ENCODE results near the gene SPOCK2.

The SPOCK2 gene

DNA sequence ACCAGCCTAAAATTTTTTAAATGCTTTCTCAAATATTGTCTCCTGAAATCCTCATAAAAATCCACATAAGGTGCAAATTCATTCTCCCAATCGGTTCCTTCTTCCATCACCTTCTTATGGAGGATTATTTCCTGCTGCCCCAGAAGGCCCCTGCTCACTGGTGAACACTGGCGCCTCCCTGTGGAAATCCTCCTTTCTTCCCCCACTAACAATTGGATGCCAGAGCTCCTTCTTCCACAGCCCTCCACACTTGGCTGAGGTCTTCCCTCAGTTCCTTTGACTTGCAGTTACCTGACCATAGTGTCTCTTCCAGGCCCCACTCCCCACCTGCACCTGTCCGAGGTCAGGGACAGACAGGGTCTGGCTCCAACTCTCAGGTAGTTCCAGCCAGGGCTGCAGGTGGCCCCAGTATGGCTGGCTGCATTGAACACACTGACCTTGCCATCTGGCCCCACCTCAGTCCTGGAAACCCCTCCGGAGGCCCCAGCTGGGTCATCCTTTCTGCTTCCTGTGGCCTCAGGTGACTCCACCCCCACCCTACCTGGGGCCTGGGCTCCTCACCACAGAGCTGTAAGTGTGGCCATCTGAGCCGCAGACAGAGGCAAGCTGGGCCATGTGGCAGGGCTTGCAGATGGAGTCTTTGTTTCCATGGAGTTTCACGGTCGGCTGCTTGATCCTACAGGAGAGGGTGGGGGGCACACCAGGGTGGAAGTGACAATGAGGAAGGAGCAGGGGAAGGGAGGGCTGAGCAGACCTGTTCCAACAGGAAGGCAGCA is 18.4 kb downstream of the SPOCK2 start:
- FAIRE-seq = no peak

DNA sequence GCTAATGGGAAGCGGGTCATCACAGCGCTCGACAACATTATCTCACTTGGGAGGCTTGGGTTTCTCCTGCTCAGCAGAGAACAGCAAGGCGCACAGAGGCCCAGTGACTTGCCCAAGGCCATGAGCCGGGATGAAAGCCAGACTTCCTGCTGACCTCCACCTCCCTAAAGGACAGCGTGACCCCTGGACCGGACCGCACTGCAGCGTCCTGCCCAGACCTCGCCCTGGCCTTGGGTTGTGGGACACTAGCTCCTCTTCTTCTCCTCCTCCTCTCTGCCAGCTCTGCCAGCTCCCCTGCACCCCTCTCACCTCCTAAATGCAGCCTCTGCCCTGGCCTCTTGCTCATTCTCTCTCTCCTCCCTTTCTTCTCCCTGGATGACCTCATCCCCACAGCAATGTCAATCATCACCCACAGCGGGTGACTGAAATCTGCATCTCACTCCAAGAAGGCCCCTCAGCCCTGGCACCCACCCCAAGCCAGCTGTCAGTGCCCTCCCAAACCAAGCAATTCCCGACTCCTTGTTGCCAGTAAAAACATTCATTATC is 19.4 kb downstream of the SPOCK2 start:
- no peak for FAIRE-seq

DNA sequence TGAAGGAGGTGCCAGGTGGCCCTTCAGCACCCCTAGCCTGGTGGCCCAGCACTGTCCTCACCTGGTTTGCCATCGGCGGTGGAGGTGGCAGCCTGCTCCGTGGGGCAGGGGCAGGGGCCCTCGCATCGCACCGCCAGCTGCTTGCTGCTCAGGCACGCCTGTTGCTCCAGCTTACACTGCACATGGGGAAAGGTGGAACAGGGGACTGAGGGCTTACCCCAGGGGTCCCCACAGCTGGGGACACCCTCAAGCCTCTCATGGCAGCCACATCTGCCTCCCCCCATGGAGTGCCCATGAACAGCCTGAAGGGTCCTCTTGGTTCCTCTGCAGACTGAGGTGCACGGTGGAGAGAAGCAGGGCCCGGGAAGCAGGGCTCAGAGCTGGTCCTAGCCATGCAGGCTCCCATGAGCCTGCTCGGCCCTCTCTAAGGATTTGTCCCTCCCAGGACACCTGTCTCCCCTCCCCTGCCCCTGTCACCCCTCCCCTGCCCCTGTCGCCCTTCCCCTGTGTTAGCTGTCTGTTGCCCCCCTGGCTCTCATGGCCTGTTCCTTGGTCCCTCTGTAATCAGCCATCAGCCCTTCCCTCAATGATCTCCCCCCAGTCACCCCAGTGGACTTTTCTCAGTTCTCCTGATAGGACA is 20.1 kb downstream of the SPOCK2 start:
- no peak for FAIRE-seq

DNA sequence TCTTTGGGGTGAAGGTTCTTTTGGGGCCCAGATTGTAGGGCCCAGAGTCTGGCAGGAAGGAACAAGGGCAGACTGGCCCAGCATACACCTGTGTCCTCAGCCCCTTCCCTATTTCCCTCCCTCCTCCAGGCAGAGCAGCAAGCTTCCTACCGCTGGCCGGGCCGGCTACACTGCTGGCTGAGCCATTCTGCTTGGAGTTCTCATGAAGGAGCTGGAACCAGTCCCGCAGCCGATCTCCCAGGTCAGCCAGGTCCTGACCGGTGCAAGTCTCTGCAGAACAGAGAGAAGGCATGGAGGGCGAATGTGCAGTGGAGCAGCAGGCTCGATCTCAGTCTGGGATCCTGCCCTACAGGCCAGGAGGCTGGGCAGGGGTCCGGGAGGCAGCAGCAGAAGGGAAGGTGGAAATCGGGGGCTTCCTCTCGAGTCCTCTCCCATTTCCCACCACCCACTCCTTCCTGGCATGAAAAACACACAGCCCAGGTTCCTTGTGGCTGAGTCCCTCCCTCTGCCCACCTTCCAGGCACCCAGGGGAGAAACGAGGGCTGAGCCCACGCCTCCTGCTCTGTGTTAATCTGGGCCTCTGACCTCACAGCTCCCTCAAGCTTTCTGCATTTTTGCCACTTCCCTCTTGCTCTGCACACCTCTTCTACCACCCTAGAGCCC is 20.8 kb downstream of the SPOCK2 start:
- FAIRE-seq = no peak

DNA sequence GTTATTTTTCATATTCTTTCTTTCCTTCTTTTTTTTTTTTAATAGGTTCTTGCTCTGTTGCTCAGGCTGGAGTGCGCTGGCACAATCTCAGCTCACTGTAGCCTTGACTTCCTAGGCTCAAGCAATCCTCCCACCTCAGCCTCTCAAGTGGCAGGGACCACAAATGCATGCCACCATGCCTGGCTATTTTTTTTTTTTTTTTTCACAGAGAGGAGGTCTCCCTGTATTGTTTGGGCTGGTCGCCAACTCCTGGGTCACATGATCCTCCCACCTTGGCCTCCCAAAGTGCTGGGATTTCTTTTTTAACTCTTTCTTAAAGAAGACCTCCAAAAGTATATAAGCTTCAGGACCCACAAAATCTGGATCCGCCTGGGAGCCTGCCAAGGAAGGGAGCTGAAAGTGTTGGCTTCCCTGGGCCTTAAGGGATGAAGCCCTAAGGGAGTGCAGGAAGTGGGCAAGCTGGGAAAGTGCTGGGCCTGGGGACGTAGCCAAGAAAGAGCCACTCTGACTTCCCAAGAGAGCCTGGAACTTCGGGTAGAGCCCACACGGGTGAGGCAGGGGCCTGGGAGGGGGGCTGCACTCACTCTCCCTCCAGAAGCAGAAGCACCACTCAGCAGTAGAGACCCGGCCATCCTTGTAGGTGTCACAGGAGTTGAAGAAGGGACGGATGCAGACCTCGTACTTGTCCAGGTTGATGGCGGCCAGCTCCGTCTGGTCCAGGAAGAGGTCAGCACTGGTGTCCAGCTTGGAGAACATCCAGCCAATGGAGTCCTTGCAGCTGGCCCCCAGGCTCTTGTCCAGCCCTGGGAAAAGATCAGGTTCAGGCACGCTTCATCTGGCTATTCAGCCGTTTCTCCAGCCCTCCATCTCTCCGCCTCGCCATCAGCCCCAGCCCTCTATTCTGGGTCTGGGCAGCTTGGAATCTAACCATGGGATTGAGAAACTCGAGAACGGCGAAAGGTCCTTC is 21.8 kb downstream of the SPOCK2 start:
- no peak for FAIRE-seq

DNA sequence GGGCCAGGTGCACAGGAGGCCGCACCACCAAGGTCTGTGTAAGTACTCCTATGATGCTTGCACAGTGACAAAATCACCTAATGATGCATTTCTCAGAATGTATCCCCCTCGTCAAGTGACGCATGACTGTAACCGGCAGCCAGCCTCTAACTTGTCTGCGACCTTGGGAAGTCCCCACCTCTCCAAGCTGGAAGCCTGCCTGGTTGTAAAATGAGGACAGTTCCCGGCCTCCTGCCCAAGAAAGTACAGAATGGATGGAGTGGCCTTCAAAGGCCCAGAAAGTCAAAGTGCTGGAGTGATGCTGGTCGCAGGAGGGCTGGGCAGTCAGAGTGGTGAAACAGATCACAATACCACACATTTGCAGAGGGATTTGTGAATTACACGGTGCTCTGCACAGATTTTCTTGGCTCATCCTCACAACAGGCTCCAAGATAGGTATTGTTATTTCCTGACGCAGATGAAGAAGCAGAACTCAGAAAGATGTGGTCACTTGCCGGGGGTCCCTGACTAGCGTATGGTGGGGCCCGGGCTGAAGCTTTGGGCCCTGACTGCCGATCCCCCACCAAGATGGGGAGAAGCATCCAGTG is 22.8 kb downstream of the SPOCK2 start:
- no peak for FAIRE-seq

DNA sequence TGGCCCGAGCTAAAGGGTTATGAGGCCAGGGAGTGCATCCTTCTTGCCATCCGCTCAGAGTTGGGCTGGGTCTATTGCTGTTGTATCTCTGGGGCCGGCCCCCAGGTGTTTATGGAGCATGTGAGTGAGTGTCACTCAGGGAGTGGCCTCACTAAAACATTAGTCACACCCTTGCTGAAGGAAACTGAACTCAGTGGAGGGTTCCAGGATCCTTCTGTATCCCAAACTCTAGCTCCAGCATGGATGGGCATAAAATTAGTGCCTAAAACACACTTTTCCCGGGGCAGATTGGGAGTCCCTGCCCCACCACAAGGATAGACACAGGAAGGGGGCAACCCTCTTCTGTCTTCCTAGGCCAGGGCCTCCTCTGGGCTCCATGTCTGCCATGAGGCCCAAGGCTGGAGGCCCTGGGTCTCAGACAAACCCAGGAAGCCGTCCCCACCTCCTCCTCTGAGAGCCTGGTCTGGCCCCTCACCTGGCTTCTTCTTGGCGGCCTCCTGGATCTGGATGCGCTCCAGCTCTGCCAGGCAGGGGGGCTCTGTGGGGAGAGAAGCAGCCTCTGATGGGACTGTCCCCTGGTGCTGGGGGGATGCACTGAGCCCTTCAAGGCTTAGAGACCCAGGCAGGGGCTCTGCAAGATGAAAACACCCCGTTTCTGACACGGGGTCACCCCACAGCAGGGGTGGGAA is 24.5 kb downstream of the SPOCK2 start:
- FAIRE-seq = no peak

DNA sequence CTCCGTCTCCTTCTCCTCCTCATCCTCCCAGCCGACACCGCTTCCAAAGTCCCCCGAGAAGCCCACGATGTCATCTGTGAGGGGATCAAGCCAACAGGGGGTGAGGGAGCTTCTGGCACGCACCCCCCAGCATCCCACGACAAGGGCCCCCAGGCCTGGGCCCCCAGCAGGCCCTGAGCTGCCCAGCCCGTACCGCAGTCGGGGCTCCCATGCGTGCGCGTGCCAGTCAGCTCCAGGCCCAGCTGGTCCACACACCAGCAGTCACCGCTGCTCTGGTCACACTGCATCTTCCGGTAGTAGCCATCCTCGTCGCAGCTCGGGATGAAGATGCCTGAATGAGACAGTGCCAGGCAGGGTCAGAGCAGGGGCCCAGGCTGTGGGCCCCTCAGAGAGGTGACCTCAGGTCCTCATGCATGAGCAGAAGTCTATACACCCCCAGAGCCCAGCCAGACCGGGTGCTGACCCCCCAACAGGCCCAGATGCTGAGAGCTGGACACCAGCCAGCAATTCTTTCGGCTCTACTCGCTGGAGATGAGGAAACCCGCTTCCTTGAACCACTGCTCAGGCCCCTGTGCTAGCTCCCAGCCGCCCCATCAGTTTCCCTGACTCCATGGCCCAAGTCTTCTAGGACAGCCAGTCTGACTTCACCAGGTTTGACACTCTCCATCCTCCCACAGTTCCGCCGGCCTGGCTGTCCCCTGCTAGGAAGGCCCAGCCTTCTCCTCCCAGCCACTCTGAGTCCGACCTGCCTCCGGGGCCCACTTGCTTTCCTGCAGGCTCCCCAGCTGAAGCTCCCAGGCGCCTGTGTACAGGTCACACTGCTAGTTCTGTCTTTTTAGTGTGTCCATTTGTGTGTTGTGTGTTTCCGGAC is 25.3 kb downstream of the SPOCK2 start:
- FAIRE-seq = no peak

DNA sequence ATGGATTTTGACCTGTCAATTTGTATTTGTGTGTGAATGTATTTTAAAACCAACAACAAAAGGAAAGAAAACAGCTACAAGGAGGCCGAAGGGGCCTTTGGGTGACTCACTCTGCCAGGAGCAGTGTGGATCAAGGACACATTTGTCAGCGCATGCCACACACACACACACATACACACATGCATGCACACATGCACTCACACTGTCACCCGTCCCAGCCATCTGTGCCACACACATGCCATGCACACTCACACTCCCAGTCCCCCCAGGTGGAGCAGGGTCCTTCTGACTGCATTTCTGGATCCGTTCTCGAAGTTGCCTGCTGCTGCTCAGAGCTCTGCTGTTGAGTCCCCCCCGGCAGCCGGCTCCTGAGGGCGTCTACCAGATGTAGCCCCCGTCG is 26.0 kb downstream of the SPOCK2 start:
- no peak for FAIRE-seq

DNA sequence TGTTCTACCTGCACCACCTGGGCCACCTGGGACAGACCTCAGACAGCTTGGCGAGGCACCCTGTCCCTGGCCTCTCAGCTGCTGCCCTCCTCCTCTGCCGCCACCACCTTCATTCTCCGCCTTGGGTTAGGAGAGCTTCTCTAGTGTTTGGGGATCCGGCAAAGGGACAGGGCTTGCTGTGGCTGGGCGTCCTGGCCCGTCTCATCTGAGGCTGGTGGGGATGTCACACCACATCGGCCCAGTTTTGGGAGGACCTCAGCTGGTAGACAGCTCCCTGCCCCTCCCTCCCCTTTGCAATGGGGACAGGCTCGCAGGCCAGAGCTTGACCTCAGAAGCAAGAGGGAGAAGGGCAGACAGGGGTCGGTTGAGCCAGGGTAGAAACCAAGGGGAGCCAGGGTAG is 26.4 kb downstream of the SPOCK2 start:
- FAIRE-seq = no peak

DNA sequence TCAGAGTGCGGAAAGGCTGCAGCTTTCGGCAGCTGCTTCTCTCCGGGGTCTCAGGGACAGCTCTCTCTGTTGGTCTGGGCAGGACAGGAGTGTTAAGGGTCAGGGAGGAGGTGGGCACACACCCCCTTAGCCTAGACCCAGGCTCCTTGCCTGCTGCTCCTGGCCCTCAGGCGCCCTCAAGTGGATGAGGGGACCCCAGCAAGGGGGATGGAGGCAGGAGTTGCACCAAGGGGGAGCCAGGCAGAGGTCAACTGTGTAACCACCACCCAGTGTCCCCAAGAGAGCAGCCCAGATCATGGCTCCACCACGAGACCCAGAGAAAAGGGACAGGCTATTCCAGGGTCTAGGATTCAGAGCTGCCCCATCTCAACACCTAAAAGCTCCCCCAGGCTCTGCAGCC is 26.9 kb downstream of the SPOCK2 start:
- no peak for FAIRE-seq

DNA sequence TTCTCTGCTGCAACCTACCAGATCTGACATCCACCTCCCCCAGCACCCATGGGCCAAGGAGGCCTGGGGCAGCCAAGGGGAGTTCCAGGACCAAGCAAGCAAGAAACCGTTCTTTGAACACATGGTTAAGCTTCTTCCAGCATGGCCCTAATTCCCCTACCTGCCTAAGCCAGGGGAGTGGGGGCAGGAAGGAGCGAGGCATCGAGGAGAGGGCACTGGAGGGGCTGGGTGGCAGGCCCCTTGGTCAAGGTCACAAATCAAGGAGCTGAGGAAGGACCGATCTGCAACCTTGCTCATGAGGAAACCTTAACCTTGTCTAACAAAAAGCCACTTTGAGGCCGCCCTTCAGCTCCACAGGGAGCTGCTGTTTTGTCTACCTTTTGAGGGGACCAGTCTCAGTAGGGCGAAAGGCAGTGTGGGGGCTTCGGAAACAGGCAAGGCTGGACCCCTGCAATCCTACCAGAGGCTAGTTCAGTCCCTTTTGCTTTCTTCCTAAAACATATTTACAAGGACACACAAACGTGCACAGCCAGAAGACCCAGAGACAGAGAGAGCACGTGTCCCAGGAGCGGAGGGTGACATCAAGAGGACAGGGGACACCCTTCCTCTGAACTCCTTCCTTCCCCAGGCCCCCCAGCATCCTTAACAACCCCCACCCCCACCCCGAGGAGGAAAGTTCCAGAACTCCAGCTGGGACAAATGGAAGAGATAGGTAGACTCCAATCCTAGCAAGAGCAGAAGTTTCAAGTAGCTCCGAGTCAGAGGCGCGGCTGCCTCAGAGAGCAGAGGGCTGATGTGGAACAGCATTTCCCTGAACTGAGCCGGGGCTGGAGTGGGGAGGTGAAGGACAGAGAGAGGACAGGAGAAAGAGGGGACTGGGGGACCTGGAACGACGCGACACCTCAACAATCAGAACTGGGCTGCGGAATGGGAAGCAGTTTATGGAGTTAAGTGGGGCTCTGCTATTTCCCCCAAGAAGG is 28.2 kb downstream of the SPOCK2 start:
- no peak for FAIRE-seq

DNA sequence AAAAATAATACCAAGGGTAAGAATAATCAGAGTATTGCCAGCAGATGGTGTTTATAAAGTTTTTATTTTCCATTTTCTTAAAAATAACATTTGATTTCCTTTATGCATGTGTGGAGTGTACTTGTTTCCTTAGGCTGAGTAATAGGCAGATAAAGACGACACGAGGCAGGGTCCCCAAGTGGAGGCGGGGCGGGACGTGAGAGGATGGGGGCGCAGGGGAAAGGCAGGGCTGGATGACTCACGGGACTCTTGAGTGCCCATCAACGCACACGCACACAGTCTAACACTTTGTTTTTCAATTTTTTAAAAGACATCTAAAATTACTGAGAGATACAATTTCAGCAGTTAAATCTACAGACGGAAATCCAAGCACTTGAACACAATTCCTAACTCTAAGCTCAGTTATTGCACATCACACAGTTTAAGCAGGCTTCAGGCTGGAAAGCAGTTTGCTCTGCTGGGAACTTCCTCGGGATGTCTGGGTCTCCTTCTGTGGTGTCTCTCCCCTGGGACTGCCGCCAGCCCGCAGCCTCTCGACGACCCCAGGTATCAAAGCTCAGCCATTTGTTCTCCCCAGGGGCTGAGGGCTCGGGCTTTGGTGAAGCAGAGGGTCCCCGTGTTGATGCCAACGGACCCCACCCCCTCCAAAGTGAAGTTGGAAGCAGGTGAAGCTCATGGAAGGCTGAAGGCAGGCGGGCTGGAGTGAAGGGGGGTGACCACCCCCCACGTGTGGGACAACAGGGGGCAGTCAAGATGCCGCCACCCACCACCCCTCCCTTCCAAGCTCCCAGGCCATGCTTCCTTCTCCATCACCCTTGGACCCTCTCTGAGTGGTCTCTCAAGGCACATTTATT is 29.1 kb downstream of the SPOCK2 start:
- FAIRE-seq = no peak

DNA sequence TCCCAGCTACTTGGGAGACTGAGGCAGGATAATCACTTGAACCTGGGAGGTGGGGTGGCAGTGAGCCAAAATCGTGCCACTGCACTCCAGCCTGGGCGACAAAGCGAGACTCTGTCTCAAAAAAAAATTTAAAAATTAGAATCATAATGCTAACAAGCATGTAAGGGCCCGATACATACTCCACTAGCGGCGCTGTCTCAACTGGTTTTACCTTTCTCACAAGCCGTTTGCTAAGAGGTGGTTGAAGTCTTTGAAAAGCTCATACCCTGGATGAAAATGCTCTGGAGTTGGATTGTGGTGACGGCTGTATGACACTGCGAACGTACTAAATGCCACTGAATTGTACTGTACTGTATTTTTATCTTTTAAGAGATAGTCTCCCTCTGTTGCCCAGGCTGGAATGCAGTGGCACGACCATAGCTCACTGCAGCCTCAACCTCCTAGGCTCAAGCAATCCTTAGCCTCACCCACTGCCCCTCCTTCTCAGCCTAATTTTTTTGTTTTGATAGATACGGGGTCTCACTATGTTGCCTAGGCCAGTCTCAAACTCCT is 29.9 kb downstream of the SPOCK2 start:
- FAIRE-seq = no peak

DNA sequence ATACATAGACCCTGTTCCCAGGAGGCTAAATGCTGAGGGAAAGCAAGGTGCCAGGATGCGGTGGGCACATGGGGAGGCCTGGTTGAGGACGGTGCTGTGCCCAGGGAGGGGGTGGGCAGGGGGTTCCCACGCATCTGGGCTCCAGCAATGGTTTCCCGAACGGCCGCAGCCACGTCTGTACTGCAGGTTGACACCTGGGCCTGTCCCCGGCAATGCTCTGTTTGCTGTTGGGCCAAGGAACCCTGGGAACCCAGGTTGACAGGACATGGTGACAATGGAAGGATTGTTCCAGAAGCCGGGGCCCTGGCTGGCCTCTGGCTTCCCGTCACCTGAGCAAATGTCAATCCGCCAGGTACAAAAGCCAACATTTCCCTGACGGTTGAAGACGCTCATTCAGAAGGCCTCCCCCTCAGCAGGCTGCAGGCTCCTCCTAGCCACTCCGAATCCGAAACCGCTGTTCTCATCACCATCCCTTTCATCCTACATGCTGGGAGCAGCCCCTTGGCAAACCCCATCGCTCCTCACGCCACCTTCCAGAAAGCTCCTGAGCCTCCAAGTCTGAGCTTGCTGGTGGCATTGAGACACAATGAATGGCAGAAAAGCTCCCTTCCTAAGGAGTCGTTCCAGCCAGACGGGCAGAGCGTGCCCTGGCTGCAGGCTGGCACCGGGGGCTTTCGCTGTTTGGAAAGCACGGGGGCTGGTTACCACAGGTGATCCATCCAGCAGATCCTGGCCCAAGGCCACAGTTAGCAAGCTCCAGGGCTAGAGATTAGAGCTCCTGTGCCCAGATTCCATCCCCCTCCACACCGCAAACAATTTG is 31.2 kb downstream of the SPOCK2 start:
- no peak for FAIRE-seq

DNA sequence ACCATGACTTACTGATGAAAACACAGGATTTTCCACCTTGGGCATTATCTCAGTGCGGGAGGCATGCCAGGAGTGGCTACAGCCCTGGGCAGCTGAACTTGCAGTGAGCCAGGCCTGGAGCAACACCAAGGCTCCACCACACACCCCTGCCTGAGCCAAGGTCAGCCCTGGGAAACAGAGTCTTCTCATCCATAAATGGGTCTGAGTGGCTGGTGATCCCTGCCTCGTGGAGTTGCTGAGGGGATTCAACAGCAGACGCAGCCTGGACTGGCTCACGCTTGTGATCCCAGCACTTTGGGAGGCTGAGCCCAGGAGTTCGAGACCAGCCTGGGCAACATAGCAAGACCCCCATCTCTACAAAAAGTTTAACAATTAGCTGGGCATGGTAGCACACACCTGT is 32.2 kb downstream of the SPOCK2 start:
- no peak for FAIRE-seq

DNA sequence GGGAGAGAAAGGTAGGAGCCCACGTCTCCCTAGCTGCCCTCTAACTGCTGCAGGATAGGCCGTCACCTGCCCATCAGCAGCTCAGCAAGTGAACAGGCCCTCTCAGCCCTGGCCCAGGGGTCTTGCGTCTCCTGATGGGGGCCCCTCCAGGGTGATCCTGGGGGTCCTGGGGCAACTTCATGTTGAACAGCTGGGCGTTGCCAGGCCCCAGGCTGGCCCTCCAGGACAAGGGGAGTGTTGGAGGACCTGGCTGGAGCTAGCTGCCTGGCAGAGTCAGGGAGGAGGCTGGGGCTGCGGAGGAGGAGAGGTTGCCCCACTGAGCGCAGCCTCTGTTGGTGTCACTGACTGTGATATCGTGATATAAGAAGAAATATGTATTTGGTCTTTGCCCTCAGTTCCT is 34.7 kb downstream of the SPOCK2 start:
- no peak for FAIRE-seq

Measured in islet of Langerhans (tissue), 1 donor.